Mucosa of descending colon (tissue), 3 donors: Measurements from ENCODE around the gene TRAM2. TPM values are rescaled to one million over a fixed set of nuclear protein-coding genes. Genes with fewer than 3 reads are reported as not detected.

Source experiments
- ATAC-seq: fragments of 200-7000 bp; cut with Tn5 transposase; one replicate; pipeline ENCODE4 v1.9.1; 2020; ENCODE audit warnings: mild to moderate bottlenecking, moderate library complexity
- DNase-seq, 3 donors: peaks; one replicate each; pipeline ENCODE4 v3.0.0-alpha.2; 2020
- H3K36me3 ChIP-seq: fragments of 200-600 bp; one replicate; pipeline ENCODE4 v1.8.0; 2021; ENCODE audit warnings: low read depth, mild to moderate bottlenecking
- H3K4me1 ChIP-seq: fragments of 200-600 bp; one replicate; pipeline ENCODE4 v1.8.0; 2021; ENCODE audit warnings: low read depth, mild to moderate bottlenecking
- H3K4me3 ChIP-seq: fragments of 200-600 bp; one replicate; pipeline ENCODE4 v1.8.0; 2021; ENCODE audit warnings: mild to moderate bottlenecking
- H3K9me3 ChIP-seq: fragments of 200-600 bp; one replicate; pipeline ENCODE4 v1.8.0; 2021; ENCODE audit warnings: mild to moderate bottlenecking
- CTCF ChIP-seq: fragments of 200-600 bp; IDR thresholded peaks from one replicate; pipeline ENCODE4 v1.8.0; 2022; ENCODE audit warnings: antibody characterized with exemption, mild to moderate bottlenecking
- intact Hi-C, 2 donors: fragments of 100-400 bp; cut with DNase I in 1 of 2; cut with micrococcal nuclease in 1 of 2; formaldehyde crosslinking; loops; one replicate each; pipeline versions ENCODE4 v1.11.0 to v1.11.1; 2022; cut with DNase I, micrococcal nuclease
- total RNA-seq, 3 donors: library from RNA; stranded (reverse); fragmentation: NEBNext Ultra II Directional in 2 of 3; extraction: Animal tissue kit (Norgen Biotek cat#: 25700) in 2 of 3; gene quantifications; one replicate each; pipeline versions ENCODE4 v1.2.1 to v1.2.4, GENCODE V29; 2021 to 2023
- donor health status: DM: no; HTN: no; CAD: no; lungs with moderate emphysema.
- donor health status: DM: no; HTN: no; CAD: no.
- donor health status: DM: no; HTN: yes; CAD: no.

The TRAM2 gene
- total RNA-seq, 3 donors from 2014 or later: 20.3 to 25.0 (median 24.1) TPM

- no peaks in the 10 kb centered on the region for H3K9me3 ChIP-seq
- no peak for TF ChIP-seq CTCF
- DNase-seq (no peak), ATAC-seq (no peak)
- no peaks in the 10 kb centered on the region for H3K4me1 ChIP-seq
- no peak overlapping the region for H3K4me3 ChIP-seq
- H3K36me3 ChIP-seq: no peaks in the 10 kb centered on the region
- intact Hi-C loops: no loop called here
Observed at GRCh38 chr6:52584203-52584602, 7.3 kb upstream of the TRAM2 start.

GRCh38 chr6:52582996-52583395 lies 6.1 kb upstream of the TRAM2 start:
- ATAC-seq: no peak
- peaks cover 5% of the 10 kb centered on the region for H3K4me1 ChIP-seq
- DNase-seq: no peak
- intact Hi-C loops: no loop called here
- no peak for TF ChIP-seq CTCF
- H3K36me3 ChIP-seq: no peaks in the 10 kb centered on the region
- H3K9me3 ChIP-seq: no peaks in the 10 kb centered on the region
- H3K4me3 ChIP-seq: no peak overlapping the region

GRCh38 chr6:52582446-52582845 lies 5.6 kb upstream of the TRAM2 start:
- Histone ChIP-seq H3K4me3 (no peak overlapping the region), H3K4me1 (peaks cover 9% of the 10 kb centered on the region), H3K9me3 (no peaks in the 10 kb centered on the region), H3K36me3 (no peaks in the 10 kb centered on the region)
- ATAC-seq: no peak
- intact Hi-C loops: no loop called here
- DNase-seq: no peak
- no peak for TF ChIP-seq CTCF

- intact Hi-C loops: no loop called here
- TF ChIP-seq CTCF: no peak
- H3K4me1 ChIP-seq: peaks cover 12% of the 10 kb centered on the region
- ATAC-seq (no peak), DNase-seq (no peak)
- no peaks in the 10 kb centered on the region for H3K36me3 ChIP-seq
- no peaks in the 10 kb centered on the region for H3K9me3 ChIP-seq
- no peak overlapping the region for H3K4me3 ChIP-seq
Observed at GRCh38 chr6:52580905-52581304, 4.0 kb upstream of the TRAM2 start.

GRCh38 chr6:52579006-52579660 lies 2.3 kb upstream of the TRAM2 start:
- intact Hi-C loops: loop anchor here in 1 of 2 donors (10.0 kb wide), 1 partner anchor 164 kb away; no protein-coding TSS in a partner anchor

More at GRCh38 chr6:52579006-52579660, 2.3 kb upstream of the TRAM2 start:
- no peak overlapping the region for H3K4me3 ChIP-seq
- H3K4me1 ChIP-seq: peaks cover 22% of the 10 kb centered on the region
- DNase-seq: no peak
- no peaks in the 10 kb centered on the region for H3K36me3 ChIP-seq
- no peak for TF ChIP-seq CTCF
- H3K9me3 ChIP-seq: no peaks in the 10 kb centered on the region
- ATAC-seq: no peak
